Measurements from ENCODE around the gene FLNC. TPM values are rescaled to one million over a fixed set of nuclear protein-coding genes. Genes with fewer than 3 reads are reported as not detected.

Gene FLNC
- polyA plus RNA-seq, 4 donors = 12.9 to 21.0 (median 13.6) TPM

DNA sequence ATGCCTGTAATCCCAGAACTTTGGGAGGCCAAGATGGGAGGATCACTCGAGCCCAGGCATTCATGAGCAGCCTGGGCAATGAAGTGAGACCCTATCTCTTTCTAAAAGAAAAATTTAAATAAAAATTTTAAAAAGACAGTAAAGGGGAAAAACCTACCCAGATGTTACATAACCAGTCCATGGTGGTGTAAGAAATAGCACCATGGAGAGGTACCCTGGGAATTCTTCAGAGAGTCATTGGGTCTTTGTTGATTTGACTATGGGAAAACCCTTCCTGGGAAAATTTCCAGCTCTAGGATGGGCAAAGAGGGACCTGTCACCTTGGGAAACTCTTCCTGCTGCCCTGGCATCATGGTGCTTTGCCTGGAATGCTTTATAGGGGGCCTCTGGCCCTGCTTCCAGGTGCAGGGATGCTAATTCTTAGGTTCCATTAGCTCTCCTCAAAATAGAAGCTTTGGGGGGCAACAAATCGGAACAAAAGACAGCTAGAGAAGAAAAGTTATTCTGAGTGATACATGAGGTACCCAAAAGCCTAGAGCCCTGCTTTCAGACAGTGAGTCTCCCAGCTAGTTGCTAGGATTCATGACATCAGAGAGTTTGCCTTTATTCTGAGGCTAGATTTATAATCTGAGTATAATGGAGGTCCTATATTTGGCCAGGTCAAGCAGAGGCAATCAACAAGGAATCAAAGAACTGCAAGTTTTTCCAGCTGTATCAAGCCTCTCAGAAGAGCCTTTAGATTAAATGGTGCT lies 28.4 kb upstream of the FLNC start:
- DNase-seq (ENCODE audit: low read depth in 4 of 4, low spot score in 3 of 4) = no peak

DNA sequence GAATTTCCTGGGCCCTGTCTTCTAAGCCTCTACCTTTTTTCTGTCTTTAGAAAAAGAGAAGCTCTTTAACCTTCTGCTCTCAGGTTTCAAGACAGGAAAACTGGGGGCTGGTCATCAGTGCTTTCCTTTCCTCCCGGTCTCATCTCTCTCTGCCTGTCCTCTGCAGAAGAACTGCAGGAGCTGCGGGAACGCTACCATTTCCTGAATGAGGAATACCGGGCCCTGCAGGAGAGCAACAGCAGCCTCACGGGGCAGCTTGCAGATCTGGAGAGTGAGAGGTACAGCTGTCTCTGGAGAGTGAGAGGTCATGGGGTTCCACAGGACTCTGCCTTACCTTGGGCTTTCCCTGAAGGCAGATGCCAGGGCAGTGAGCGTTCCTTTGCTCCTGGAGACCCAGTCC lies 25.7 kb upstream of the FLNC start:
- DNase-seq (ENCODE audit: low read depth in 4 of 4, low spot score in 3 of 4) = no peak

DNA sequence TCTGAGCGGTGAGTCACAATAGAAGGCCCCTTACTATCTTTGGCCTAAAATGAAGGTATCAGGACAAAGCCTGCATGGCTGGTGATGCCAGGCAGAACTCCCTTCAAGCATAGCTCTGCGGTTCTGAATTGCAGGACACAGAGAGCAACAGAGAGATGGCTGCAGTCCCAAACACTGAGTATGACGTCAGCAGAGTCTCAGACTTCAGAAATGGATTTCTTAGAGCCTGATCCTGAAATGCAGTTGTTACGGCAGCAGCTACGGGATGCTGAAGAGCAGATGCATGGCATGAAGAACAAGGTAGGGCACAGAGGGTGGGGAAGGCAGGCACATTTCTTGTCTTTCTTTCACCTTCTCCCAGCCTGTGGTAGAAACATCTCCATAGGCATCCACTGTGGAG lies 25.0 kb upstream of the FLNC start:
- DNase-seq (ENCODE audit: low read depth in 4 of 4, low spot score in 3 of 4) = no peak

DNA sequence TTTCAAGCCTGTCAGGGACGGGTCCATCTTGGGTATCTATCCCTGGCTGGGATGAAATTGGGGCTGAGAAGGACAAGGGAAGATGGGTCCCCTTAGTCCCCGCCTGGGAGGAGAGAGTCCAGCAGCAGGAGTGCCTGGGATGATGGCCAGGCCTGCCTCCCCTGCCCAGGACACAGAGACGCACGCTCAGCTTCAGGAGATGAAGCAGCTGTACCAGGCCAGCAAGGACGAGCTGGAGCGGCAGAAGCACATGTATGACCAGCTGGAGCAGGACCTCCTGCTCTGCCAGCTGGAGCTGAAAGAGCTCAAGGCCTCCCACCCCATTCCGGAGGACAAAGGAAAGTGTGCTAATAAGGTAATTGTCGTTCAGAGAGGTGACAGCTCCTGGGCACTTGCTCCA lies 23.0 kb upstream of the FLNC start:
- no peak for DNase-seq (ENCODE audit: low read depth in 4 of 4, low spot score in 3 of 4)

DNA sequence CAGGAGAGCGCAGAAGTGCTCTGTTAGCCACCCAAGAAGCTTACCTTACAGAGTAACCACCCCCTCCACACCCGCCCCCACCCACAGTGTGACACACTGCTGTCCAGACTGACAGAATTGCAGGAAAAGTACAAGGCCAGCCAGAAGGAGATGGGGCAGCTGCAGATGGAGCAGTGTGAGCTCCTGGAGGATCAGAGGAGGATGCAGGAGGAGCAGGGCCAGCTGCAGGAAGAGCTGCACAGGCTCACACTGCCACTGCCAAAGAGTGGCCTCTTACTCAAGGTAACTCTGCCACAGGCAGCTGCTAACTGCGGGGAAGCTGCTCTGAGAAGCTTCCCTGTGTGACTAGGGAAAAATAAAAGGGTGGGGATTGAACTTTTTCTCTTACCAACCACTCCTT lies 20.8 kb upstream of the FLNC start:
- DNase-seq (ENCODE audit: low read depth in 4 of 4, low spot score in 3 of 4) = no peak

DNA sequence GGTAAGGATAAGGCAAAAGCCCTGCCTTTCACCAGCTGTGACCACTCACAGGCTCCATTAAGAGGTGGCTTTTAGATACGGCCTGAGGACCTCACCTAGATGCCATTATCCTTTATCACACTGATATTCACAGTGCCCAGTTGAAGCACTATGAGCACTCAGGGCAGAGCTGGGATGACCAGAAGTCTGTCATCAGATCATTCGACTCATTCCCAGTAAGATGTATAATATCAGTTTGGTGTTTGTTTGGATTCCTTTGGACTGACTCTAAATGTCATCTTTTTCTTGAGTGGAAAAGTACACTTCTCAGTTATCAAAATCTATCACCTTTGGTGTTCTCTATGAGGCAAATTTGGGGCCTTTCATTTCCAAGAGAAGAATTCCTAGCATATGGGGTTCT lies 19.7 kb upstream of the FLNC start:
- no peak for DNase-seq (ENCODE audit: low read depth in 4 of 4, low spot score in 3 of 4)

DNA sequence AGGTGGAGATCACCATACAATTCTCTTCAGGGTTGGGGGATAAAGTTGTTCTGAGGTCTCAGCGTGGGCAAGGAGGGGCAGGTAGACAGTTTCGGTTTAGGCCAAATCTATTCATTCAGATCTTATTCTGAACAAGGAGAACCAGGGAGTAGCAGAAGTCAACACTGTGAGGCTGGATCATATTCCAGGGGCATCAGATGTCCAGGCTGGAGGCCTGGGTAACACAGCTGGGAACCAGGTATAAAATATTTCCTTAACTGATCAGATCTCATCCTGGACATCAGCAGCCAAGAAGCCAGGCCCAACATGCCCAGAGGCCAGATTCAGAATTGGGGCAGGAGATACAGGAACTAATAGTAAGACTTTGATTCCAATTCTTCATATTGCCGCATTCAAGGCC lies 19.2 kb upstream of the FLNC start:
- no peak for DNase-seq (ENCODE audit: low read depth in 4 of 4, low spot score in 3 of 4)

DNA sequence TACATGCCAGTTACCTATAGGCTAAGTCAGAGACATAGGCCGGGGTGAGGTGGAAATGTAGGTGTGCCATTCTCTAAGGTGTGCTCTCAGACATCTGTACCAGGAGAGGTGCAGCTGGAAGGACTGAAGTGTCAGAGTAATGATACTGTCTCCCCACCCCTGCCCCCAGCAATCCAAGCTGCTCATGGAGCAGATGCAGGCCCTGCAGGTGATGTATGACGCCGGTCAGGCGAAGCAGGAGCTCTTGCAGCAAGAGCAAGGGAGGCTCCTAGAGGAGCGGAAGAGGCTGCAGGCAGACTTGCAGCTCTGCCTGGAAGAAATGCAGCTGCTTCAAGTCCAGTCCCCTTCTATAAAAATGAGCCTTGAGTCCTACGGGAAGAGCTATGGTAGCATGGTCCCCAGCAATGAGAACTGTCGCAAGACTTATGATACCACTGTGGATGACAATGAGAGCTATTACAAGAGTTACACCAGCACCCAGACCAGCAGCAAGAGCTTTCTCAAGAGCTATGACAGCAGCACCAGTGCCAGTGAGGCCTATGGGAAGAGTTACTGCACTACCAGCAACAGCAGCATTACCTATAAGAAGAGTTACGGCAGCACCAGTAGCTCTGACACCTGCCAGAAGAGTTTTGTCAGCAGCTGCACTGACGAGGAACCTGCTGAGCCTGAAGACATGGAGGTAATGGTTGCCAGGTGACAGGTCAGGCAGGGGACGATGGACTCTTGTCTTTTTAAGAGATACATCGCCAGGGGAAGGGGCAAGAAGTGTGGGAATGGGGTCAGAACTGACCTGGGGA lies 18.4 kb upstream of the FLNC start:
- no peak for DNase-seq (ENCODE audit: low read depth in 4 of 4, low spot score in 3 of 4)

DNA sequence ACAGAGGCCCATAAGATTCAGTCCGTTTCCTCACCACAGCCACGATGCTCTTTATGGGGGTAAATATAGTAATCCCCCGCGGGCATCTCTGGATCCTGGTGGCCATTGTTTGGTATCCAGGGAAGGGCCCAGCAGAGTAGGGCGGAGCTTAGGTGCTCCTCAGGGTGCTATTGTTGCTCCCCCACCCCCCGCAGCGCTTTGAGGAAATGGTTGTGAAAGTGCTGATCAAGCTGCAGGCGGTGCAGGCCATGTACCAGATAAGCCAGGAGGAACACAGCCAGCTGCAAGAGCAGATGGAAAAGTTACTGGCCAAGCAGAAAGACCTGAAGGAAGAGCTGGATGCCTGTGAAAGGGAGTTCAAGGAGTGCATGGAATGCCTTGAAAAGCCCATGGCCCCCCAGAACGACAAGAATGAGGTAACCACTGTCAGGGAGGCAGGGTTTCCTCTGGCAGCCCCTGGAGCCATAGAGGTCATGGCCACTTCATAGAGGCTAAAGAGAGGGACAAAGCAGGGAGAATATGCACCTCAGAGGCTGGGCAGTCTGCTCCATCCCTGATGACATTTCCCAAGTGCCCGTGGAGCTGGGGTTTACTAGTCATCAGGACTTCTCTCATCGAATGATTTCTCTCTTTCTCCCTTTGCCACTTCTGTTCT lies 17.6 kb upstream of the FLNC start:
- DNase-seq (ENCODE audit: low read depth in 4 of 4, low spot score in 3 of 4) = no peak

DNA sequence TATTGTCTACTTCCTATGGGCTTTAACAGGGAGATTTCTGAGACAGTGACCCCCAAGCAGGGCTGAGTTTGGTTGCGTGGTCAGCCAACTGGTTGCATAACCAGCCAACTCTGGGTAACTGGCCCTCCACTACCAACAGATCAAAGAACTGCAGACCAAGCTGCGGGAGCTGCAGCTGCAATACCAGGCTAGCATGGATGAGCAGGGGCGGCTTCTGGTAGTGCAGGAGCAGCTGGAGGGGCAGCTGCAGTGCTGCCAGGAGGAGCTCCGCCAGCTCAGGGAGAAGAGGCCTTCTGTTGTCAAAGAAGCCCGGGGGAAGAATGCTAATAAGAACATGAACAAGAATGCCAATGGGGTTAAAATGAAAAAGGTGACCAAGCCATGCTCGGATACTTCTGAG lies 15.7 kb upstream of the FLNC start:
- DNase-seq (ENCODE audit: low read depth in 4 of 4, low spot score in 3 of 4) = no peak

DNA sequence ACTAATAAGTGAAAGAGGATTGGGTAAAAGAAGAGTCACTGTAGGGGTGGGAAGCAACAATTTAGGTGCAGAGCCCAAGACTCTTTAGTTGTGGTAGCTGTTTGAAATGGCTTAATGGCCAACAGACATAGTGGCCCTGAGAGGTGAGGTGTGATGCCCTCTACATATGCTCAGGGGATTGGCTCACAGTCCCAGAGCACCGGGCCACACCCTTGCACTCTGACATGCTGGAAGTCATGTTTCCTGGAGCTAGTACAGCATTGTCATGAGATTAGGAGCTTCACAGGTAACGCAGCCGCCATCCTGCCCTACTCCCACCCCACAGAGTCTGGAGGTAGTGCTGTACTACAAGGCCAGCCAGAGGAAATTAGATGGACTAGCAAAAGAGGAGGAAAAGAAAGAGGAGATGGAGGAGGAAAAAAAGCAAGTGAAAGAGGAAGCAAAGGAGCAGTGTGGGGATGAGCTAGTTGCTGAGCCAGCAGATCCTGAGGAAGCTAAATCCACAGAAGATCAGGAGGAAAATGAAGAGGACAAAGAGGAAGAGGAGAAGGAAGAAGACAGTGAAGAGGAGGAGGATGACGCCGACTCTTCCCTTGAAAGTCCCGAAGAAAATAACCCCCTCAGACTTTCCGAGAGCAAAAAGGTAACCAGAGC lies 14.8 kb upstream of the FLNC start:
- DNase-seq (ENCODE audit: low read depth in 4 of 4, low spot score in 3 of 4) = no peak

DNA sequence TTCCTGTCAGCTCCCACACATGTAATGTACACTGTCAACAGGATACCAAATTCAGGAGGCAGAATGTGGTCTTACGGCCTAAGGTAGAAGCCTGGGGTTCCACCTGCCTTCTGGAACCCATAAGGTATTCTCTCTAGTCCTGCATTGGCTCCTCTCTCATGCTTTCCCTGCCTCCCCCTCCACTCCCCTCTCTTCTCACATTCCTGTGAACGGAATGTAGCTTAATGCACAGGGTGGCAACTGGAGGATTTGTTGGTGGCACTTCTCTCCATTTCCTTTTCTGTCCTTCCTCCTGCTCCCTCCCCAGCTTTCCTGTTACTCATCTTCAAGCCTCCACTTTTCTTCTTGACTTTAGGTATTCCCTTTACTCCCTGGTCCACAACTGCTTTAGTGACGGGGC lies 11.5 kb upstream of the FLNC start:
- no peak for DNase-seq (ENCODE audit: low read depth in 4 of 4, low spot score in 3 of 4)

DNA sequence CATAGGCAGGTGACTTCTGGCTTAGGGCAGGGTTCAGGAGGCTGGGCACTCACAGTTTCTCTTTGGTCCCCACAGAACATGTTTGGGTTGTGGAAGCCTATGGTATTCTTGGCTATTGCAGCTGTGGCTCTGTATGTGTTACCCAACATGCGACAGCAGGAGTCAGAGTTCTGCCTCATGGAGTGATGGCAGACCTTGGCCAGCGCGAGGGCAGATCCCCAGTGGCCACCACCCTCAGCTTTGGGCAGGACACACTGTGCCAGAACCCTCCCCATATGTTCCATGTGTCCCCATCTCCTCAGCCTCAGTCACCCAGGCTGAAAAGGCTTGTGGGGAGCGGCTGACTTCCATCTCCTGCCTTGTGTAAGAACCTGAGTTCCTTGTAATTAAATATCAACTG lies 8.5 kb upstream of the FLNC start:
- no peak for DNase-seq (ENCODE audit: low read depth in 4 of 4, low spot score in 3 of 4)

DNA sequence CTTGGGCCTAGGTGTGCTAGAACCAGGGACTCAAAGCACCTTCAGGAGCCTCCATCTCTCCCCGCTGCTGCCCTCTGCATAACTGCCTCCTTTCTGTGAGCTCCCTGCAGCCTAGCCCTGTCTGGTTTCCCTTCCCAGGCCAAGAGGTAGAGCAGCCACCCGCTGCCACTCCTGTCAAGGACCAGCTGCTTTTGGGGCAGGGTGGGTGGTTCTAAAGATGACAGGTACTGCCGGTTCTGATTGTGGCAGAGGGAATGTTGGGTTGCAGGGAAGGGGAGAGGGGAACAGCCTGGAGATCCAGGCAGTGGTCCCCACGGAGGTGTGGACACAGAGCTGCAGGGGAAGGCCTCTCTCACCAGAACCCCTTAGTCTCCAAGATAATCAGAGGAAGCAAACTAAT lies 3.7 kb upstream of the FLNC start:
- no peak for DNase-seq (ENCODE audit: low read depth in 4 of 4, low spot score in 3 of 4)

DNA sequence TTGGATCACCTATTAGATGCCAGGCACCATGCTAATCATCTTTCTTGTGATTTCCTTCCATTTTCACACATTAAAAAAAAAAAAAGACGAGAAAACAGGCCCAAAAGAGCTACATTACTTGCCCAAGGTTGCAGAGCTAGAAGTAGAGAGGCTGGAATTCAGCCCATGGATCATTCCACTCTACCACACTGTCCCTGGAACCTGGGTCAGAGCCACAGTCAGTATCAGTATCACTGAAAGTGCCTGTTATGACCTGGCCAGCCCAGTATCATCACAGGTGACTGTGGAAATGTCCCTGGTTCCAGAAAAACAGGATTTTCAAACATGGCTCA lies 3.3 kb upstream of the FLNC start:
- no peak for DNase-seq (ENCODE audit: low read depth in 4 of 4, low spot score in 3 of 4)

DNA sequence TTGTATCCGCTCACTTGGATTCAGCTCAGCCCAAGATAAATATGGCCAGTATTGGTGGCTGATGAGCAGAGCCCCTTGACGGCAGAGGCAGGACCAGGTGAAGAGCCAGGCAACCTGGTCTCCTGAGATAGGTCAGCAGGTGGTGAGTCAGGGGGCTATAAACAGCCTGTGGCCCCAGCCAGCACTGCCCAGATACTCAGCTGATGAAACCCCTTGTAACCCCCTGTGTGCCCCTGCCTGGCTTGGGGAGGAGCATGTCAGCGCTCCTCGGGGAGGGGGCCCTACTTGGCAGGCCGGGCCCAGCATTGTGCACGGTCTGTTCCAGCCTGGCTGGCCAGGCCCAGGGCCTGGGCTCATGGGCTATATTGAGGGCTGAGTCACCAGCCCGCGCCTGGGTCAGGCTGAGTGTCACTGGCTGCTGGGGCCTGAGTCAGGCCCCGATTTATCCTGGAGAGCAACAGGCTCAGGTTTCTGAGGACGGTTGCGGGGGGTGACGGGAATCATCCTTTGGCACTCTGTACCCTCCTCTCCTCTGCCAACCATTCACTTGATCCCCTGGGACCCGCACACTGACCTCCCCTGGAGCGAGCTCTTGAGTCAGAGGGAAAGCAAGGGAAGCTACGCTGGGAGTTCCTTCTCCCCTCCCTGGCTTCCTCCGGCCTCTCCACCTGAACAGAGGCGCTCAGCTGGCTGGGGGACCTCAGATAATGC lies 2.8 kb upstream of the FLNC start:
- no peak for DNase-seq (ENCODE audit: low read depth in 4 of 4, low spot score in 3 of 4)

DNA sequence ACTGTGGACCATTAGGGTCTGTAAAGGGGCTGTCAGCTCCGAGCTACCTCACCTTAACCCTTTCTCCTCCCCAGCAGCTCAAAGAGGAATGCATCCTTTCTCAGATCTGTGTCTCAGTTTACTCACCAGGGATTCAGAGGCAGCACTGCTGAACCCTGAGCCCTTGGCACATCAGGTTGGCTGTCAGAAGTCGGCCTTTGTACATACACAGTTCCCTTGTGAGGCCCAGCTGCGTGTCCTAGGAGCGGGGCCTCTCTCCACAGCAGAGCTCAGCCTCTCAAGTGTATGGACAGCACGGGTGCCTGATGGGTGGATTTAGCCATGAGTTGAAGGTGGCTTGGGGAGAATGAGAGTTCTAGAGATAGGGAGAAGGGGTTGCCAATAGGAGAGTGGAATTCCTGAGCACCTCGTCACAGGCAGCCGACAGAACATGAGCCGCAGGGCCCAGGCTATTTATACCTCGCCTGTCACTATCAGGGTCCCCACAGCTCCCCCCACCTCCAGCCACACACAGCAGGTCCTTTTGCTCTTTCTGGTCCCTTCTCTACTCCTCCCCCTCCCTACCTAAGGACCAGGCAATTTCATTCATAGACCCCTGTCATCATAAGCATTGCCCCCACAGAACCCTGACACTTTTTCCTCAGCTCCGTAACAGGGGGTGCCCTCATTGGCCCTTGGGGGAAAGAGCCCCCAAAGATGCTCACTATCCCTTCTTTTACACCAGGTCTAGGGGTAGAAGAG lies 2.1 kb upstream of the FLNC start:
- DNase-seq (ENCODE audit: low read depth in 4 of 4, low spot score in 3 of 4) = no peak

DNA sequence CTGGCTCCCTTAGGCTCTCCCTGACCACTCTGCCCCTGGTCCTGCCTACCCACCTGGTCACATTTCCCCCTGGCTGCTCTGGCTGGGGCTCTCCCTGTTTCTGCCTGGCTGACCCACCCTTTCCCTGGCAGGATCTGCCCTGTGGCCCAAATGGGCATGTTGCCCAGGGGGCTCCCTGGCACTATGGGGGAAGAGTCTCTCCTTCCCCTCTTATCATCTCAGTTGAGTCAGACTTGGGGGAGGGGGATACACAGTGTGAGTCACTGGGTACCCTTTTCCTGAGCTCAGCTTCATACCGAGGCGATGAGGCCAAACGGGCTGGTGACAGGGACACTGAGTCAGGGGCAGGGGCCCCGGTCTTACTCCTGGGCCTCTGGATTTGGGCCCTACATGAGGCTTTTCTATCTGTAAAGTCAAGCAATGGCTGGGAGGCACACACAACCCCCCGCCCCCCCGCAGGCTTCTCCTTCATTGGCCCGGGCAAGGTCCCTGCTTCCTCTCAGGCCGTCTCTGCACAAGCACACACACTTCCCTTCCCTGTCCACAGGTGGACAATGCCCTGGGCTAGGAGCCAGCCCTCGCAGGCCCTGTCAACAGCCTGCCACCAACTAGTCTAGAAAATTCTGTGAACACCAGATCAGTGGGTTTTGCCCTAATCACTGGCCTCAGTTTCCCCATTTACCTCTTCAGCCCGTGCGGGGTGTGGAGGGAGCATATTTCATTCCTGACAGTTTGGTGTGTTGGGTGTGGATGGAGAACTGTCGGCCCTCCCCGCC lies 627 bp upstream of the FLNC start:
- no peak for DNase-seq (ENCODE audit: low read depth in 4 of 4, low spot score in 3 of 4)

Measured in right renal pelvis (tissue), 4 donors.